CD4-positive, CD25-positive, alpha-beta regulatory T cell (primary cell): ENCODE data around the gene HOXA4. TPM values are rescaled to one million over a fixed set of nuclear protein-coding genes. Genes with fewer than 3 reads are reported as not detected.

Source experiments
- ATAC-seq, 2 donors: fragments of 150-1000 bp; cut with Tn5 transposase; one replicate each; pipeline ENCODE4 v1.10.0; 2021; ENCODE audit warnings: low read depth in 2 of 2, moderate number of reproducible peaks in 2 of 2, moderate library complexity in 1 of 2
- DNase-seq, 3 donors: peaks; one replicate each; pipeline versions ENCODE4 v3.0.0 to v3.0.0-alpha.2; 2012 to 2022; ENCODE audit warnings: mixed read lengths in 1 of 3
- H3K27ac ChIP-seq: one replicate; pipeline ENCODE4 v1.7.0; 2013; ENCODE audit warnings: mild to moderate bottlenecking, low read length; ENCODE audit not compliant: insufficient read depth, poor library complexity, severe bottlenecking
- H3K27me3 ChIP-seq: one replicate; pipeline ENCODE4 v1.7.0; 2013; ENCODE audit warnings: low read length; ENCODE audit not compliant: control insufficient read depth, insufficient read depth
- H3K36me3 ChIP-seq: one replicate; pipeline ENCODE4 v1.7.0; 2013; ENCODE audit warnings: mild to moderate bottlenecking, low read length, moderate library complexity; ENCODE audit not compliant: control insufficient read depth, insufficient read depth
- H3K4me1 ChIP-seq: 2 replicates; pipeline ENCODE4 v1.7.0; 2013; ENCODE audit warnings: mild to moderate bottlenecking, low read length; ENCODE audit not compliant: insufficient read depth, control insufficient read depth, poor library complexity, severe bottlenecking
- H3K4me3 ChIP-seq: one replicate; pipeline ENCODE4 v1.7.0; 2013; ENCODE audit warnings: low read depth, mild to moderate bottlenecking, low read length, moderate library complexity
- H3K9me3 ChIP-seq, 2 experiments: 1 replicate in 1 of 2; 2 replicates in 1 of 2; pipeline ENCODE4 v1.7.0; 2013; ENCODE audit warnings: low read length in 2 of 2, mild to moderate bottlenecking in 1 of 2, moderate library complexity in 1 of 2; ENCODE audit not compliant: control insufficient read depth in 2 of 2
- H3K27ac Mint-ChIP-seq, 3 donors: one replicate each; pipeline ENCODE4 v1.8.0; 2020 to 2022; ENCODE audit warnings: mild to moderate bottlenecking in 3 of 3, mixed read lengths in 3 of 3, moderate library complexity in 2 of 3
- H3K27me3 Mint-ChIP-seq: one replicate; pipeline ENCODE4 v1.8.0; 2022; ENCODE audit warnings: mild to moderate bottlenecking, mixed read lengths
- H3K36me3 Mint-ChIP-seq: one replicate; pipeline ENCODE4 v1.8.0; 2020; ENCODE audit warnings: mixed read lengths
- H3K4me1 Mint-ChIP-seq, 4 donors: one replicate each; pipeline ENCODE4 v1.8.0; 2020 to 2022; ENCODE audit warnings: mixed read lengths in 4 of 4, mild to moderate bottlenecking in 1 of 4
- H3K4me3 Mint-ChIP-seq, 4 donors: one replicate each; pipeline ENCODE4 v1.8.0; 2020 to 2022; ENCODE audit warnings: mild to moderate bottlenecking in 4 of 4, mixed read lengths in 4 of 4, moderate library complexity in 3 of 4
- H3K9me3 Mint-ChIP-seq, 7 donors: one replicate each; pipeline ENCODE4 v1.8.0; 2020 to 2022; ENCODE audit warnings: mixed read lengths in 7 of 7, mild to moderate bottlenecking in 3 of 7, moderate library complexity in 2 of 7
- polyA plus RNA-seq, 4 donors: library from polyadenylated mRNA; unstranded; fragments of 300-500 nt; fragmentation: Illumina TruSeq; gene quantifications; one replicate each; pipeline ENCODE4 v1.2.3, GENCODE V29; 2021
- total RNA-seq: library from RNA; stranded (reverse); gene quantifications from one replicate; pipeline ENCODE4 v1.2.3, GENCODE V29; 2022

Gene HOXA4
- total and polyA plus RNA-seq, 5 donors from 2014 or later: 0.13 to 0.18 TPM; not detected in 3

GRCh38 chr7:27158436-27159265, 28.1 kb upstream of the HOXA4 start:
- no peak for DNase-seq
- peaks cover 0 to 8% (median 0%) of the 10 kb centered on the region in 7 donors for H3K9me3 Mint-ChIP-seq
- Histone ChIP-seq H3K4me1 (peaks cover 45% of the 10 kb centered on the region), H3K9me3 (no peaks in the 10 kb centered on the region), H3K36me3 (no peaks in the 10 kb centered on the region), H3K4me3 (no peak overlapping the region), H3K27me3 (peaks cover 53% of the 10 kb centered on the region), H3K27ac (no peak overlapping the region)
- peaks cover 13 to 53% (median 30%) of the 10 kb centered on the region in 4 donors for H3K4me1 Mint-ChIP-seq
- peaks cover 95% of the 10 kb centered on the region for H3K27me3 Mint-ChIP-seq
- no peak overlapping the region for H3K27ac Mint-ChIP-seq
- peak overlapping the region; percentile 3 to 70 (median 40) for H3K4me3 Mint-ChIP-seq
- no peak for ATAC-seq
- H3K36me3 Mint-ChIP-seq: peaks cover 3% of the 10 kb centered on the region

GRCh38 chr7:27157702-27158431, 27.3 kb upstream of the HOXA4 start:
- peaks cover 45% of the 10 kb centered on the region for H3K4me1 ChIP-seq
- Mint-ChIP-seq H3K4me3 (peak overlapping the region; percentile 33 to 77 (median 68)), H3K36me3 (peaks cover 3% of the 10 kb centered on the region), H3K27ac (peak overlapping the region in 1 of 3 donors; percentile 76), H3K27me3 (peaks cover 95% of the 10 kb centered on the region), H3K4me1 (peaks cover 14 to 58% (median 30%) of the 10 kb centered on the region in 4 donors), H3K9me3 (peaks cover 0 to 8% (median 0%) of the 10 kb centered on the region in 7 donors)
- no peaks in the 10 kb centered on the region for H3K36me3 ChIP-seq
- no peaks in the 10 kb centered on the region for H3K9me3 ChIP-seq
- H3K27ac ChIP-seq: no peak overlapping the region
- no peak for ATAC-seq
- H3K4me3 ChIP-seq: no peak overlapping the region
- no peak for DNase-seq
- peaks cover 53% of the 10 kb centered on the region for H3K27me3 ChIP-seq

GRCh38 chr7:27156916-27157701, 26.6 kb upstream of the HOXA4 start:
- peaks cover 14 to 62% (median 30%) of the 10 kb centered on the region in 4 donors for H3K4me1 Mint-ChIP-seq
- peaks cover 3% of the 10 kb centered on the region for H3K36me3 Mint-ChIP-seq
- ATAC-seq (no peak), DNase-seq (no peak)
- H3K27ac Mint-ChIP-seq: peak overlapping the region in 1 of 3 donors; percentile 76
- H3K4me1 ChIP-seq: peaks cover 53% of the 10 kb centered on the region
- H3K27me3 Mint-ChIP-seq: peaks cover 94% of the 10 kb centered on the region
- H3K27ac ChIP-seq: no peak overlapping the region
- peaks cover 0 to 7% (median 0%) of the 10 kb centered on the region in 7 donors for H3K9me3 Mint-ChIP-seq
- no peaks in the 10 kb centered on the region for H3K36me3 ChIP-seq
- no peaks in the 10 kb centered on the region for H3K9me3 ChIP-seq
- H3K4me3 ChIP-seq: no peak overlapping the region
- peak overlapping the region; percentile 33 to 85 (median 70) for H3K4me3 Mint-ChIP-seq
- peaks cover 54% of the 10 kb centered on the region for H3K27me3 ChIP-seq

GRCh38 chr7:27156508-27156898, 25.9 kb upstream of the HOXA4 start, which contains the start of gene HOXA7:
Gene HOXA7 (minus strand): TSS chr7:27156675. CDS start chr7:27156545, 130 bp downstream.
- Mint-ChIP-seq H3K27me3 (peaks cover 97% of the 10 kb centered on the region), H3K9me3 (peaks cover 0 to 8% (median 0%) of the 10 kb centered on the region in 7 donors), H3K4me1 (peaks cover 14 to 68% (median 35%) of the 10 kb centered on the region in 4 donors), H3K4me3 (peak within 1 kb of the TSS; percentile 78 to 85 (median 80)), H3K36me3 (peaks cover 3% of the 10 kb centered on the region), H3K27ac (peak within 1 kb of the TSS in 2 of 3 donors; percentile 65 to 76)
- peak within 1 kb of the TSS; percentile 13 for H3K4me3 ChIP-seq
- H3K9me3 ChIP-seq: no peaks in the 10 kb centered on the region
- H3K36me3 ChIP-seq: no peaks in the 10 kb centered on the region
- H3K4me1 ChIP-seq: peaks cover 59% of the 10 kb centered on the region
- no peak within 1 kb of the TSS for H3K27ac ChIP-seq
- peaks cover 57% of the 10 kb centered on the region for H3K27me3 ChIP-seq
- no peak for DNase-seq
- no peak for ATAC-seq

GRCh38 chr7:27155816-27156507, 25.4 kb upstream of the HOXA4 start:
- Histone ChIP-seq H3K27me3 (peaks cover 62% of the 10 kb centered on the region), H3K9me3 (no peaks in the 10 kb centered on the region), H3K27ac (no peak overlapping the region), H3K4me1 (peaks cover 59% of the 10 kb centered on the region), H3K4me3 (peak overlapping the region; percentile 13), H3K36me3 (no peaks in the 10 kb centered on the region)
- Mint-ChIP-seq H3K27ac (peak overlapping the region in 1 of 3 donors; percentile 65), H3K4me1 (peaks cover 11 to 70% (median 36%) of the 10 kb centered on the region in 4 donors), H3K4me3 (peak overlapping the region; percentile 71 to 85 (median 79)), H3K36me3 (peaks cover 3% of the 10 kb centered on the region), H3K9me3 (peaks cover 0 to 10% (median 0%) of the 10 kb centered on the region in 7 donors), H3K27me3 (peaks cover 99% of the 10 kb centered on the region)
- ATAC-seq: no peak
- DNase-seq: no peak

- H3K4me3 Mint-ChIP-seq: peak overlapping the region; percentile 78 to 82 (median 81)
- peak overlapping the region in 1 of 3 donors; percentile 65 for H3K27ac Mint-ChIP-seq
- Histone ChIP-seq H3K27ac (no peak overlapping the region), H3K4me3 (no peak overlapping the region), H3K4me1 (peaks cover 58% of the 10 kb centered on the region), H3K9me3 (no peaks in the 10 kb centered on the region), H3K36me3 (no peaks in the 10 kb centered on the region), H3K27me3 (peaks cover 66% of the 10 kb centered on the region)
- ATAC-seq (no peak), DNase-seq (no peak)
- H3K4me1 Mint-ChIP-seq: peaks cover 10 to 73% (median 38%) of the 10 kb centered on the region in 4 donors
- peaks cover 99% of the 10 kb centered on the region for H3K27me3 Mint-ChIP-seq
- peaks cover 3% of the 10 kb centered on the region for H3K36me3 Mint-ChIP-seq
- H3K9me3 Mint-ChIP-seq: peaks cover 0 to 10% (median 0%) of the 10 kb centered on the region in 7 donors
Observed at GRCh38 chr7:27154901-27155815, 24.6 kb upstream of the HOXA4 start.
